ENCODE results near the gene LARGE1.

LARGE1 gene

DNA sequence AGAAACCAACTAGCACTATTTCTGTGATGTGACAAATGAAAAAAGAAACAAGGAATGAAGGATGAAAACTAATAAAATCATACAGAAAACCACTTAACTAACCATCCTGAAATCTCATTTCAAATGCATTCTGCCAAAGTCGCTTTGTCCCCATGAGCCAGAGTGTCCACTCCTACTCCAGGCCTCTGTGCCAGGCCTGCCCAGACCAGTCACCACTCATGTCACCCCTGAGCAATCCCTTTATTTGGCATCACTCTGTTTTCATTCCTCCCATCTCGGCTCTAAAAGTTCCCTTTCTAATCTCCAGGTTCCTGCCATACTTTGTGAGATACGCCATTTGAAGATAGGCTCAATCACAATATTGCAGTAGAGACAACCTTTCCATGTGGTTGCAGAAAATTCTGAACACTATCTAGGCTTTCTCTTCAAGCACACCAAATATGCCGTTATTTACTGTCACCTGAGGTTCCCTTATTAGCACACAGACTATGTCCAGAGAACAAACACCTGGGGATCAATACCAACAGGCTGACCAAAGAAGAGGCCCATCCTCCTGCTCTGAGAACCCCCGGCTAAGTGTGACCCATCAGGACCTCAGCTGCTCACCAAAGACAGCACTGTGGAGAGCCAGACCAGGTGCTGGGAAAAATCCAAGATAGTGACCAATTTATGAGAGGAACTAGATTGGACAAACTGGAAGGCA is 202.4 kb downstream of the LARGE1 start:
- no peak for DNase-seq
- Histone ChIP-seq H3K36me3 (ENCODE audit: insufficient read depth, low read length) (no peaks in the 10 kb centered on the region), H3K4me3 (ENCODE audit: low read depth in 1 of 2, low read length in 2 of 2) (no peak overlapping the region), H3K9me3 (ENCODE audit: insufficient read depth, low read length, severe bottlenecking) (peaks cover 5% of the 10 kb centered on the region), H4K20me1 (ENCODE audit: insufficient read depth, low read length) (no peaks in the 10 kb centered on the region), H2AFZ (ENCODE audit: low read depth, low read length) (no peak overlapping the region), H3K27me3 (ENCODE audit: insufficient read depth, low read length, poor library complexity) (no peaks in the 10 kb centered on the region), H3K4me1 (ENCODE audit: insufficient read depth, low read length) (no peaks in the 10 kb centered on the region), H3K9ac (ENCODE audit: low read depth, low read length) (no peak overlapping the region), H3K27ac (ENCODE audit: low read length) (no peak overlapping the region), H3K79me2 (ENCODE audit: insufficient read depth, low read length) (no peaks in the 10 kb centered on the region), H3K4me2 (ENCODE audit: insufficient read depth, low read length) (no peak overlapping the region)
- no peak for ATAC-seq (ENCODE audit: insufficient read depth, low read depth)
- TF ChIP-seq, protein P1, sequence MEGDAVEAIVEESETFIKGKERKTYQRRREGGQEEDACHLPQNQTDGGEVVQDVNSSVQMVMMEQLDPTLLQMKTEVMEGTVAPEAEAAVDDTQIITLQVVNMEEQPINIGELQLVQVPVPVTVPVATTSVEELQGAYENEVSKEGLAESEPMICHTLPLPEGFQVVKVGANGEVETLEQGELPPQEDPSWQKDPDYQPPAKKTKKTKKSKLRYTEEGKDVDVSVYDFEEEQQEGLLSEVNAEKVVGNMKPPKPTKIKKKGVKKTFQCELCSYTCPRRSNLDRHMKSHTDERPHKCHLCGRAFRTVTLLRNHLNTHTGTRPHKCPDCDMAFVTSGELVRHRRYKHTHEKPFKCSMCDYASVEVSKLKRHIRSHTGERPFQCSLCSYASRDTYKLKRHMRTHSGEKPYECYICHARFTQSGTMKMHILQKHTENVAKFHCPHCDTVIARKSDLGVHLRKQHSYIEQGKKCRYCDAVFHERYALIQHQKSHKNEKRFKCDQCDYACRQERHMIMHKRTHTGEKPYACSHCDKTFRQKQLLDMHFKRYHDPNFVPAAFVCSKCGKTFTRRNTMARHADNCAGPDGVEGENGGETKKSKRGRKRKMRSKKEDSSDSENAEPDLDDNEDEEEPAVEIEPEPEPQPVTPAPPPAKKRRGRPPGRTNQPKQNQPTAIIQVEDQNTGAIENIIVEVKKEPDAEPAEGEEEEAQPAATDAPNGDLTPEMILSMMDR (IDR thresholded peaks at IDR 0.05; ENCODE audit: borderline replicate concordance, extremely low read depth, low read length, poor library complexity, severe bottlenecking) = no peak
- TF ChIP-seq EZH2 (IDR thresholded peaks at IDR 0.05; ENCODE audit: borderline replicate concordance, low read depth, low read length, severe bottlenecking) = no peak

DNA sequence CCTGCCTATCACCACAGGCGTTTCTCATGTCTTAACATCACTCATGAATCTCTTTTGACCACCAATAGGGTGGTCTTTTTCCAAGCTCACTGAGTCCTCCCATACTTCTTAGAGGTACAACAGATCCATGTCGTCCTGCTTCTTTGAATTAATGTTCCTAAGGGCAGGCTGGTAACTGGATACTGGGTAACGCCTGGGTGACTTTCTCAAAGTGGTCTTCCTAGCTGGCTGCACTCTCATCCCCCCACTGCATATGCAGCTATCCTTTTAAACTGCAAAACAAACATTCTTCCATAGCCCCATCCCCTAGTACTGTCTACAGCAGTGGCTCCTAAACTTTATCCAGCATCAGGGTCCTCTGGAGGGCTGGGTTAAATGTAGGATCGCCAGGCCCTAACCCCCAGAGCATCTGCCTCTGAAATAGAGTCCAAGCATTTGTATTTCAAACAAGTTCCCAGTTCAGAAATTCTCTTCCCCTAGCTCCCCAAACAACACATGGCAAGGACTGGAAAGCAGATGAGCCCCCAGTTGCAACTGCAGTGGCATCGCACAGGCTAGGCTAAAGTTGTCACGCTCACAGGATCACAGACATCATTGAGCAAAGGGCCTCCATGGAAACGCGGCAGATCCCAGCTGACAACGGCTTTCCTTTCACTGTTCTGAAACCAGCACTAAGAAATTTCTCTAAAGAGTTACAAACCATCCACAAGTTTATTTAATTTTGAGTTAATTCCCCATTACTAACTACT is 204.9 kb downstream of the LARGE1 start:
- no peak overlapping the region for H3K4me3 ChIP-seq (ENCODE audit: low read depth in 1 of 2, low read length in 2 of 2)
- no peak for TF ChIP-seq EZH2 (IDR thresholded peaks at IDR 0.05; ENCODE audit: borderline replicate concordance, low read depth, low read length, severe bottlenecking)
- TF ChIP-seq, protein P1 (IDR thresholded peaks at IDR 0.05; ENCODE audit: borderline replicate concordance, extremely low read depth, low read length, poor library complexity, severe bottlenecking) = no peak
- H3K4me2 ChIP-seq (ENCODE audit: insufficient read depth, low read length) = no peak overlapping the region
- ATAC-seq (ENCODE audit: insufficient read depth, low read depth) (no peak), DNase-seq (no peak)
- no peaks in the 10 kb centered on the region for H3K4me1 ChIP-seq (ENCODE audit: insufficient read depth, low read length)
- H2AFZ ChIP-seq (ENCODE audit: low read depth, low read length) = no peak overlapping the region
- peaks cover 5% of the 10 kb centered on the region for H3K9me3 ChIP-seq (ENCODE audit: insufficient read depth, low read length, severe bottlenecking)
- H4K20me1 ChIP-seq (ENCODE audit: insufficient read depth, low read length) = no peaks in the 10 kb centered on the region
- no peak overlapping the region for H3K9ac ChIP-seq (ENCODE audit: low read depth, low read length)
- no peaks in the 10 kb centered on the region for H3K36me3 ChIP-seq (ENCODE audit: insufficient read depth, low read length)
- H3K79me2 ChIP-seq (ENCODE audit: insufficient read depth, low read length) = no peaks in the 10 kb centered on the region
- H3K27ac ChIP-seq (ENCODE audit: low read length) = no peak overlapping the region
- H3K27me3 ChIP-seq (ENCODE audit: insufficient read depth, low read length, poor library complexity) = no peaks in the 10 kb centered on the region

DNA sequence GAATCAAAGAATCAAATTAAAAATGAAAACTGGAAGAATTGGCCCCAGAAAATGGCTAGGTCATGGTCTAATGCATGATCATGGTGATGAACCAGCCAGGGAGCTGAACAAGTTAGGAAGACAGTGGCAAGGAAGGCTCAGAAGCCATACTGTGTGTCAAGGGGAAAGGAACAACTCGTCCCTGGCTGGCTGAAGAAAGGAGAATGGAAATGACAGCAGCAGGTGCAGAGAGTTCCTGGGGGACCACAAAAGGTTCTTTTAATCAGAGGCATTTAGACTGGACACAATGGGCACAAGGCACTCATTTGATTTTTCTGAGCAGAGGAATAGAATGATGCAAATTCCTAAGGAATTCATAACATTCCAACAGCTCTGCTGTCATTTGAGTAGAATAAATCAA is 209.9 kb downstream of the LARGE1 start:
- Histone ChIP-seq H3K4me3 (ENCODE audit: low read depth in 1 of 2, low read length in 2 of 2) (no peak overlapping the region), H4K20me1 (ENCODE audit: insufficient read depth, low read length) (no peaks in the 10 kb centered on the region), H3K9me3 (ENCODE audit: insufficient read depth, low read length, severe bottlenecking) (peaks cover 5% of the 10 kb centered on the region), H3K27me3 (ENCODE audit: insufficient read depth, low read length, poor library complexity) (no peaks in the 10 kb centered on the region), H3K4me2 (ENCODE audit: insufficient read depth, low read length) (no peak overlapping the region), H3K4me1 (ENCODE audit: insufficient read depth, low read length) (no peaks in the 10 kb centered on the region), H3K9ac (ENCODE audit: low read depth, low read length) (no peak overlapping the region), H2AFZ (ENCODE audit: low read depth, low read length) (no peak overlapping the region), H3K27ac (ENCODE audit: low read length) (no peak overlapping the region), H3K79me2 (ENCODE audit: insufficient read depth, low read length) (no peaks in the 10 kb centered on the region), H3K36me3 (ENCODE audit: insufficient read depth, low read length) (no peaks in the 10 kb centered on the region)
- TF ChIP-seq EZH2 (IDR thresholded peaks at IDR 0.05; ENCODE audit: borderline replicate concordance, low read depth, low read length, severe bottlenecking) = no peak
- TF ChIP-seq, protein P1 (IDR thresholded peaks at IDR 0.05; ENCODE audit: borderline replicate concordance, extremely low read depth, low read length, poor library complexity, severe bottlenecking) = no peak
- ATAC-seq (ENCODE audit: insufficient read depth, low read depth) (no peak), DNase-seq (no peak)

All from DND-41 (cell line).